Activated naive CD4-positive, alpha-beta T cell treated with anti-CD3 and anti-CD28 coated beads, Interleukin-2, amount 50 U/mL, for 24 hours (primary cell): ENCODE data around the gene IDI2.
"Not testable (repeated sequence)": the region's sequence is repeated elsewhere in the genome, so short reads cannot be mapped to it uniquely, and the experiment has no call there.

Experiments
- H3K27ac Mint-ChIP-seq: one replicate; pipeline ENCODE4 v1.8.0; 2021; ENCODE audit warnings: mild to moderate bottlenecking, mixed read lengths
- H3K27me3 Mint-ChIP-seq: one replicate; pipeline ENCODE4 v1.8.0; 2021; ENCODE audit warnings: mixed read lengths
- H3K36me3 Mint-ChIP-seq: one replicate; pipeline ENCODE4 v1.8.0; 2021; ENCODE audit warnings: mixed read lengths
- H3K4me1 Mint-ChIP-seq: one replicate; pipeline ENCODE4 v1.8.0; 2021; ENCODE audit warnings: mixed read lengths
- H3K4me3 Mint-ChIP-seq: one replicate; pipeline ENCODE4 v1.8.0; 2021; ENCODE audit warnings: mild to moderate bottlenecking, mixed read lengths
- H3K9me3 Mint-ChIP-seq: one replicate; pipeline ENCODE4 v1.8.0; 2021; ENCODE audit warnings: mixed read lengths

IDI2 gene

DNA sequence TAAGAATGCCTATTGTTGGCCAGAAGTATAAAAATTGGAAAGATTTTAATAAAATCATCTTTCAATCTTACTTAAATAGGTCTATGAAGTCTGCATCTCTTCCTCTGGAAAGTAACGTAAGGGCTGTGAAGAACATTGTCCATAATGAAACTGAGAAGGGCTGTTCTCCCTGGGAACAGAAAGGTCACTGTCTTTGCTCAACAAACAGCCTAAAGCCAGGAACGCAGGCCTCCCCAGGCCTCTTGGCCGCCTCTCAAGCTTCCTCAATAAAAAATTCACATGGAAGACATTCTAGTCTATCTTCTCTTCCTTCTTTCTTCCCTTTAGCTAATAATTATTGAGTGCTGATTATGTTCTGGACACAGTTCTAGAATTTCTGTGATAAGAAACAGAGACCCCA, 9.1 kb upstream of the IDI2 start:
- no peaks in the 10 kb centered on the region for H3K4me1 Mint-ChIP-seq
- no peaks in the 10 kb centered on the region for H3K27me3 Mint-ChIP-seq
- no peak overlapping the region for H3K4me3 Mint-ChIP-seq
- H3K9me3 Mint-ChIP-seq, result no peaks in the 10 kb centered on the region
- no peak overlapping the region for H3K27ac Mint-ChIP-seq
- peaks cover 4% of the 10 kb centered on the region for H3K36me3 Mint-ChIP-seq

DNA sequence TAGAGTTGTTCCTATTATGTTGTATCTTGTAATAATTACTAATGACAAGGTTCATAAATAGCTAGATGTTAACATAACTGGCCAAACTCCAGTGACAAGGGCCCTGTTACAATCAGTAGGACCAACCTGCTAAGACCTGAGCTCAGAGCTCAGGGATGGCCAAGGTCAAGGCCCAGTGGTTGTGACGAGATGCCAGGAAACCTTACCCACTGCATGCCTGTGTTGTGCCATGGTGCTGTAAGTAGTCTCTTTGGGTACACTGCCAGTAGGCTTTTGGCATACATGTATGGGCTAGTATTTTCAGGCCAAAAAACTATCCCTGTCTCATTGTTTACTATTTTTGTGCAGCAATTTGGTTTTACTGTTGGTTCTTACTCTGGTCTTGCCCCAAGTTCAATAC, 7.9 kb upstream of the IDI2 start:
- Mint-ChIP-seq H3K27ac (no peak overlapping the region), H3K27me3 (no peaks in the 10 kb centered on the region), H3K4me1 (no peaks in the 10 kb centered on the region), H3K36me3 (peaks cover 4% of the 10 kb centered on the region), H3K4me3 (no peak overlapping the region), H3K9me3 (no peaks in the 10 kb centered on the region)

DNA sequence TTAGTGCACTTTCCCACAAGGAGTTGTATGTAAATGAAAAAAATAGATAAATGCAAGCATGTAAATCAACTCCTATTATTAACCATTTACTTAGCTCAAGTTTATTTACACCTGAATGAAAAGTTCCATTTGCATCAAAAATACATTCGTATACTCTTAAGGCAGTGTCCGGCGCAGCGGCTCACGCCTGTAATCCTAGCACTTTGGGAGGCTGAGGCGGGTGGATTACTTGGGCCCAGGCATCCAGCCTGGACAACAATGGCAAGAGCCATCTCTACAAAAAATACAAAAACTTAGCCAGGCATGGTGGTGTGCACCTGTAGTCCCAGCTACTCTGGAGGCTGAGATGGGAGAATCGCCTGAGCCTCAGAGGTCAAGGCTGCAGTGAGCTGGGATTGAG, 4.2 kb upstream of the IDI2 start:
- Mint-ChIP-seq H3K4me1 (no peaks in the 10 kb centered on the region), H3K9me3 (no peaks in the 10 kb centered on the region), H3K27ac (no peak overlapping the region), H3K27me3 (no peaks in the 10 kb centered on the region), H3K4me3 (no peak overlapping the region), H3K36me3 (peaks cover 2% of the 10 kb centered on the region)

DNA sequence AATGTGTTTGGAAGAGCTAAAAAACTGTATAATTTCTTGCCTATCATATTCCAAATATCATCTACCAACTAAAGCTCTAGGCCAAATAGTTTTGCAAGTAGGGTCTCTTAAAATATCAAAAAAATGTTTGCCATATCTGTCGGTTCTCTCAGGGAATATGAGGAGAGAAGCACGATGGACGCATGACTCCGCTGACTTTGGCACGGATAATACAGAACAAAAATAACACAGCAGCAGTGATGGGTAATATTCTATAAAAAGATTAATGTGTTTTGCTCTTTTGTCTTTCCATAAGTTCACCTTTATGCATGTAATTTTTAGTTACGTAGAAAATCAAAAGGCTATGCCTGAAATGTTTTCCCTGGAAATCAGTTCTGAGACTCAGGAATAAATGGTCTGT, 919 bp upstream of the IDI2 start:
- Mint-ChIP-seq H3K4me3 (no peak overlapping the region), H3K27ac (no peak overlapping the region), H3K36me3 (peaks cover 2% of the 10 kb centered on the region), H3K9me3 (no peaks in the 10 kb centered on the region), H3K27me3 (no peaks in the 10 kb centered on the region), H3K4me1 (no peaks in the 10 kb centered on the region)

DNA sequence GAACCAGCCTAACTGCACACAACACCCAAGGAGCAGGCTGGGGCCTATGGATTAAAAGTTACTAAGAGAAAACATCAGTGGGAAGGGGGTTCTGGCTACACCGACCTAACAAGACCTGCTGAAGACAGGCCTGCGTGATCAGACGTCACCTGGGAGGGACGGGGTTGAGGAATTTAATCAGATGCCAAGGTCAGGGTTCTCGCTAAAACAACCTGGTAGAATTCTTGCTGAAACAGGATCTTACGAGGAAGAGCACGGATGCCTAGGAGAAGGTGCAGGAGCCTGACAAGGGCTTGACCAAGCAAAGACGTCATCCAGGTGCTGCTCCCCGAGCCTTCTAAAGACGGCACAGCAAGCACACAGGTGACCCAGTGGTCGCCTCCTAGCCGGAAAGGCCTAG, 1.6 kb downstream of the IDI2 start:
- no peaks in the 10 kb centered on the region for H3K4me1 Mint-ChIP-seq

DNA sequence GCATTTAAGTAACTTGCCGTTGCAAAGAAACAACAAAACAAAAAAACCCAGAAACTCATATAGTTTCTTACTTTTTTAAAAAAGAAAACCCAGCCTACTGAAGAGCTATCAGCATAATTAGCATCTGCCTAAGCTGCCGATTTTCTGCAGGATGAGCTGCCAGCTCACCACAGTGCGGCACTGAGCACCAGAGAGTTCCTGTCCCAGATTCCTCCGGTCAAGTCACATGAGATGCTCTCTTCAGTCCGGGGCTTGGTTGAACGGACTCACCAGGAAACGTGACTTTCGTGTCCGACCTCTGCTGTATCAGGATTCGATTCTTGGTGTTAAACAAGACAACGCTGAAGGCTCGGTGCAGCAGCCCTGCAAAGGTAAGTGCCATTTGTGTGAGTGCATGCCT, 3.2 kb downstream of the IDI2 start:
- H3K36me3 Mint-ChIP-seq, result peaks cover 6% of the 10 kb centered on the region
- no peaks in the 10 kb centered on the region for H3K27me3 Mint-ChIP-seq
- H3K9me3 Mint-ChIP-seq, result no peaks in the 10 kb centered on the region
- H3K4me1 Mint-ChIP-seq, result no peaks in the 10 kb centered on the region
- H3K4me3 Mint-ChIP-seq, result no peak overlapping the region
- no peak overlapping the region for H3K27ac Mint-ChIP-seq

More for the DNA sequence above, 1.6 kb downstream of the IDI2 start:
- no peak overlapping the region for H3K4me3 Mint-ChIP-seq
- H3K36me3 Mint-ChIP-seq, result peaks cover 2% of the 10 kb centered on the region
- H3K27me3 Mint-ChIP-seq, result no peaks in the 10 kb centered on the region
- H3K27ac Mint-ChIP-seq, result no peak overlapping the region
- no peaks in the 10 kb centered on the region for H3K9me3 Mint-ChIP-seq

DNA sequence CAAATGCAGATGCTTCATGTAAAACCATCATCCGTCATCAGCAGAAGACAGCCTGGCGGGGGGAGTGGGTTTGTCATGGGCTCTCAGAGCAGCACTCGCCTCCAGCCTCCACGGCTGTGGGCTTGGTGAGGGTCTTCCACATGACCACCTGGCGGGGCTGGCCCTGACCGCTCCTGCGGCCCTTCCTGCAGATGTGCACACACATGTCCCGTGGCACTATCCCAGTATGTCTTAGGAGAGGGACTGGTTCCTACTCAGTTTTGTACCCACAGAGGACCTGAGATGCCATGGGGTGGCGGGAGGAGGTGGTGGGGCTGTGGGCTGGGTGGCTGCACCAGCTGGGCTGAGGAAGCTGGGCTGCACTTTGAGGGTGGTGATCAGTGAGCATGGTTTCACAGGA, 4.7 kb downstream of the IDI2 start:
- no peak overlapping the region for H3K27ac Mint-ChIP-seq
- H3K27me3 Mint-ChIP-seq, result no peaks in the 10 kb centered on the region
- H3K4me3 Mint-ChIP-seq, result no peak overlapping the region
- peaks cover 13% of the 10 kb centered on the region for H3K36me3 Mint-ChIP-seq
- no peaks in the 10 kb centered on the region for H3K4me1 Mint-ChIP-seq
- no peaks in the 10 kb centered on the region for H3K9me3 Mint-ChIP-seq

DNA sequence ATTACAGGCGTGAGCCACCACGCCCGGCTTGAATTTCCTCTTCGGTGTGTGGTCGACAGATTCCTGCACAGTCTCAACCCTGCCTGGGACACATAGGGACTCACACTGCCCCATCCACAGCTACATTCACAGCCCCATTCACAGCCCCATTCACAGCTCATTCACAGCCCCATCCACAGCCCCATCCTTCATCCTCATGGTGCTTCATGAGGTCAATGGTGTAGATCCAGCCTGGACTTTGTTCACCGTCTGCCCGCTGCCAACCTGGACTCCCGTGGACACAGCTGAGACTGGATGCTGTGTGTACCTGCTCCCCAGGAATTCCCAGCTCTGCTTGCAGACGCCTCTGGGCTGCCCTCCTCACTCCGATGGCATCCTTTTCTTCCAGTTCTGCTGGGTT, 5.2 kb downstream of the IDI2 start:
- Mint-ChIP-seq H3K27ac (no peak overlapping the region), H3K4me3 (no peak overlapping the region), H3K4me1 (no peaks in the 10 kb centered on the region), H3K9me3 (no peaks in the 10 kb centered on the region), H3K27me3 (no peaks in the 10 kb centered on the region), H3K36me3 (peaks cover 12% of the 10 kb centered on the region)

DNA sequence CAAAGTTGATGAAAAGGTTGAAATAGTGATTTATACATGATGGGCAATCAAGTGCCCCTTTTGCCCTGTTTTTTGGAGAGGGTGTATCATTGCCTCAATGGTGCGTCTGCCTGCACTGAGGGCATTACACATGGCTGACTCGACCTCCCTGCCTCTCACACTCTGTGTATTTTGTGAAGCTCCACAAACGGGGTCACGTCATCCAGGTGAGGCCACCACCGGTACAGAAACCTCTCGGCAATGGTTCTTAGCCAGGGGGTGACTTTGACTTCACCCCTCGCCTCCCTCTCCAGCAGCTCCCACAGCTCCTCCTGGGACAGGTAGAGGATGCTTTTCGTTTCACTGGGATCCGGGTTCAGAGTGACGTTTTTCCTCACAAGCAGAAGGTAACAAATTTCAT, 6.3 kb downstream of the IDI2 start:
- no peak overlapping the region for H3K4me3 Mint-ChIP-seq
- H3K27ac Mint-ChIP-seq, result peak overlapping the region; percentile 30
- H3K9me3 Mint-ChIP-seq, result no peaks in the 10 kb centered on the region
- peaks cover 12% of the 10 kb centered on the region for H3K36me3 Mint-ChIP-seq
- H3K27me3 Mint-ChIP-seq, result no peaks in the 10 kb centered on the region
- no peaks in the 10 kb centered on the region for H3K4me1 Mint-ChIP-seq

DNA sequence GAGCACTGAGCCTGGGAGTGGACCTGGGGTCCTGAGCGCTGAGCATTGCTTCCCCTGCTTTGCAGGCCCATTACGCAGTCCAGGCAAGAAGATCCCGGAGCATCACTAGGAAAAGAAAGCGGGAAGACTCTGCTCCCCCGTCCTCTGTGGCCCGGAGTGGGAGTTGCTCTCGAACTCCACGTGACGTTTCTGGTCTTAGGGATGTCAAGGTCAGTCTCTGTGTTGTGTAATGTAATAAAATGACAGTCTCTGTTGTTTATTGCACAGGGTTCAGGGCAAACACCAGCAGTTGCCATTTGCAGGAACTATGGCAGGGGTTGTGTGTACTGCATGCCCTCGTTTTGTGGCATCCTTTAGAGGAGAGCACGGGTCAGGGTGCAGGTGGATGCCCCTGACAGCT, 10.0 kb downstream of the IDI2 start:
- H3K27me3 Mint-ChIP-seq, result no peaks in the 10 kb centered on the region
- H3K27ac Mint-ChIP-seq, result no peak overlapping the region
- peaks cover 29% of the 10 kb centered on the region for H3K36me3 Mint-ChIP-seq
- peaks cover 4% of the 10 kb centered on the region for H3K4me1 Mint-ChIP-seq
- no peaks in the 10 kb centered on the region for H3K9me3 Mint-ChIP-seq
- no peak overlapping the region for H3K4me3 Mint-ChIP-seq

DNA sequence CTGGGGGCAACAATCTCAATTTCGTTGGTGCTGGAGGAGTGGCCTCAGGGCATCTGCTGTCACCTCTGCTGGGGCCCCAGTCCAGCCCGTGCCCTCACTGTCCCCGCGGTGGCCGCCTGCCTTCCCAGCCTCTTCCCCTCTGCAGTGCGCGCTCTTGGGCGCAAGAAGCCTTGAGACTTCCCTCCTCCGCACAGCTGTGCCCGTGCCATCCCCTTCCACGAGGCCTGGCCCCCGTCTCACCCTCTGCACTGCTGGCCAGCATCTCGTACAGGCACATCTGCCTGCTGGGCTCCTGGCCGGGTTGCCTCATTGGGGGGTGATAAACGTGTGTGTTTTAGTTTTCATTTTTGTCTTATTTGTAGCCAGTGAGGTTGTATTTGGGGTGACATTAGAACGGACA, 14.0 kb downstream of the IDI2 start:
- Mint-ChIP-seq H3K4me3 (no peak overlapping the region), H3K36me3 (peaks cover 29% of the 10 kb centered on the region), H3K9me3 (no peaks in the 10 kb centered on the region), H3K27ac (no peak overlapping the region), H3K27me3 (no peaks in the 10 kb centered on the region), H3K4me1 (peaks cover 9% of the 10 kb centered on the region)

DNA sequence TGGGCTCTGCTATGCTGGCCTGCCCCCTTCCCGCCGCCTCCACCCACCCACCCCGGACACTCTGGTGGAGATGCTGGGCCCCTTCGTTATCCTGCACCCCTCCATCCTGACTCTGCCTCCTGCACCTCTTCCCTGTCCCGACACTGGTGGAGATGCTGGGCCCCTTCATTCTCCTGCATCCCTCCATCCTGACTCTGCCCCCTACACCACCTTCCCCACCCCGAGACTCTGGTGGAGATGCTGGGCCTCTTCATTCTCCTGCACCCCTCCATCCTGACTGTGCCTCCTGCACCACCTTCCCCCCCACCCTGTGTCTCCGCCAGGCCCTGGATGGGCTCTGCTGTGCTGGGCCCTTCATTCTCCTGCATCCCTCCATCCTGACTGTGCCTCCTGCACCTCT, 15.0 kb downstream of the IDI2 start:
- Mint-ChIP-seq H3K27me3 (no peaks in the 10 kb centered on the region), H3K27ac (peak overlapping the region; percentile 41), H3K36me3 (peaks cover 31% of the 10 kb centered on the region), H3K9me3 (no peaks in the 10 kb centered on the region), H3K4me1 (peaks cover 9% of the 10 kb centered on the region), H3K4me3 (no peak overlapping the region)

DNA sequence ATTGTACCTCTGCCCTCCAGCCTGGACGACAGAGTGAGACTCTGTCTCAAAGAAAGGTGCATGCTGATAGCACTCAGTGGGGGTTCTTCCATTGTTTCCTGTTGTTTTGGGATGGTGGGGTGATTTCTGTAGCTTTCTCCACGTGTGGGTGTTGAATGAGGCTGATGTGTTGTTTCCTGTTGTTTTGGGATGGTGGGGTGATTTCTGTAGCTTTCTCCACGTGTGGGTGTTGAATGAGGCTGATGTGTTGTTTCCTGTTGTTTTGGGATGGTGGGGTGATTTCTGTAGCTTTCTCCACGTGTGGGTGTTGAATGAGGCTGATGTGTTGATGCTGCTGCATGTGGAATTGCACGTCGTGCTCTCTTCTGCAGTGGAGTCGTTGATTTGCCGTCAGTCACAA, 15.7 kb downstream of the IDI2 start:
- H3K4me1 Mint-ChIP-seq, H3K27me3 Mint-ChIP-seq, H3K4me3 Mint-ChIP-seq, H3K9me3 Mint-ChIP-seq, H3K27ac Mint-ChIP-seq: not testable (repeated sequence)
- H3K36me3 Mint-ChIP-seq, result peaks cover 31% of the 10 kb centered on the region

DNA sequence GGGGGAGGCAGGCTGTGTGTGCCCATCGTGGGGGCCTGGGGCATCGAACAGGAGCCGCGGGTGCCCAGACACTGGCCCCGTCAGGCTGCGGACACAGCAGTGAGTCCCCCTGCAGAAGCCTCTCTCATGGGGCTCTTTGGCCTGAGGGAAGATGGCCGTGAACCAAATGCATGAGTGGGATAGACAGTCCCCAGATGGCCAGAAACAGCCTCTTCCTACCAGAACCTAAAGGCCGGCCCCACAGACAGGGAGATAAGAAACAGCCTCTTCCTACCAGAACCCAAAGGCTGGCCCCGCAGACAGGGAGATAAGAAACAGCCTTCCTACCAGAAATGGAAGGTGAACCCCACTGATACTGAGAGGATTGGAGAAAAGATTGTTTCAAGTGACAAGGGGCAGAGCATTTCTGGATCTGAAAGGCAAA, 16.6 kb downstream of the IDI2 start:
- Mint-ChIP-seq H3K27me3 (no peaks in the 10 kb centered on the region), H3K27ac (no peak overlapping the region), H3K36me3 (peaks cover 31% of the 10 kb centered on the region), H3K4me3 (no peak overlapping the region), H3K9me3 (no peaks in the 10 kb centered on the region), H3K4me1 (peaks cover 9% of the 10 kb centered on the region)

DNA sequence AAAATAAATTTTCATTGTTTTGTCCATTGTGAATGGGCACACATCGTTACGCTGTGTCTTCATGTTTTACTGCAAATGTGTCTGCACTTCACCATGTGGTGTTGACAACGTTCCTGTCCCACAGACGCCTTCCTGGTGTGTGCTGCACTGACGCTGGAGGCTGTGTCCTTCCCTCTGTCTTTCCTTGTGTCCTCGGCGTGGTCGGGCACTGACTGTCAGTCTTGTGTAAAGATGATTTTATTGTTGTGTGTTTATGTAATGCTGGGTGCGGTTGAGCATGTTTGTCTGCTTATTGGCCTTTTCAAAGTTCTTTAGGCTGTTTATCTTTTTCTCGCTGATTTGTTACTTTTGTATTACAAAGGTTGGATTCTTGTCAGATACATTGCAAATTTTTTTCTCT, 18.1 kb downstream of the IDI2 start:
- H3K27ac Mint-ChIP-seq, result no peak overlapping the region

DNA sequence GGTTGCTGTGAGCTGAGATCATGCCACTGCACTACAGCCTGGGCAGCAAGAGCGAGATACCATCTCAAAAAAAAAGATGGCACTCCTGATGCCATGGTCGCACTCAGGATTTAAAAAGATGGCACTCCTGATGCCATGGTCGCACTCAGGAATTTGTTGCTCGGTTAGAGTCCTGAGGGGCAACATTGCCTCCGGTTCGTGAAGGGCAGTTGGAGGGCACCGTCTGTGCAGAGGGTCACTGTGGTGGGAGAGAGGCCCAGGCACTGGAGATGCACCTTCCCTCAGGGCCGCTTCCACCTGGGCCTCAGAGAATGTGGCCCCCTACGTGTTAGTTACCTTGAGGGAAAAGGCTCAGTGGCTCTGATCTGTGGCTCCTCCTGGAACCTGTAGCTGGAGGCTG, 19.1 kb downstream of the IDI2 start:
- Mint-ChIP-seq H3K9me3 (peaks cover 10% of the 10 kb centered on the region), H3K4me1 (peaks cover 21% of the 10 kb centered on the region), H3K27me3 (no peaks in the 10 kb centered on the region), H3K4me3 (no peak overlapping the region), H3K36me3 (peaks cover 39% of the 10 kb centered on the region), H3K27ac (no peak overlapping the region)

More for the DNA sequence above, 18.1 kb downstream of the IDI2 start:
- peaks cover 5% of the 10 kb centered on the region for H3K9me3 Mint-ChIP-seq
- H3K27me3 Mint-ChIP-seq, result no peaks in the 10 kb centered on the region
- H3K36me3 Mint-ChIP-seq, result peaks cover 41% of the 10 kb centered on the region
- peaks cover 16% of the 10 kb centered on the region for H3K4me1 Mint-ChIP-seq
- no peak overlapping the region for H3K4me3 Mint-ChIP-seq

DNA sequence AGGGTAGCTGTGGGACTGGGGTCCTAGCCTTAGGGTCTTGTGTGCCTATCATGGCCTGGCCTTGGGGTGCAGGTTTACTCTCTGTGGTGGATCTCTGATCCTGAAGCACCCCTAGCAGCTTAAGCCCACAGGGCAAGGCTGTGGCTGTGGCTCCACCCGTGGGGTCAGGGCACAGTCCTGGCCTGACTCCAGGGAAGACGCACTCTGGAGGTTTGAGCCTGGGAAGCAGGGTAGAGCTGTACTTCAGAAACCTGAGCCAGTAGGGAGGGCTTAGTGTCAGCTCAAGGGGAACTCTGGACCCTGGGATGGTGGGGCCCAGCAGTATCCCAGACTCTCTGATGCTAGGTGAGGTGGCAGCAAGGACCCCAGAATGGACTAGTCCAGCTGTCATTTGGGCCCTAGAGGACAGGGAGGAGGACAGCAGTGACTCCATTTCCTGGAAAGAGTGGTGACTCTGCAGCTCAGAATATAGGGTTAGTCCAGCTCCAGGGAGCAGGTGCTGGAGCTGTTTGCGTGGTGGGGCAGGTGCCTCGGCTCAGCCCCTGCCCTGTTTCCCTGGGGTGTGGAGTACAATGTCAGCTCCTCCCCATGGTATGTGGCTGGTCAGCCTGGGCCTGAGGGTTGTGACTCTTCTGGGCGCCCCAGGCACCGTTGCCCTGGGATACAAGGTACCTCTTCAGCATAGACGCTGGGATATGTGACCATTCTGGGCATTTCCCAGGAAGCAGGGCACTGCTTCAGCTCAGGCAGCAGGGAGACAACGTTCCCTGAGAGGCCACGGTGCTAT, 21.6 kb downstream of the IDI2 start:
- H3K4me1 Mint-ChIP-seq, result peaks cover 18% of the 10 kb centered on the region
- H3K27me3 Mint-ChIP-seq, result no peaks in the 10 kb centered on the region
- no peak overlapping the region for H3K4me3 Mint-ChIP-seq
- H3K27ac Mint-ChIP-seq, result no peak overlapping the region
- H3K9me3 Mint-ChIP-seq, result peaks cover 10% of the 10 kb centered on the region
- peaks cover 43% of the 10 kb centered on the region for H3K36me3 Mint-ChIP-seq
